Panc1 (cell line): ENCODE measurements around the gene RRAS. TPM values are rescaled to one million over a fixed set of nuclear protein-coding genes. Genes with fewer than 3 reads are reported as not detected.

Source experiments
- ATAC-seq: fragments of 200-7000 bp; cut with Tn5 transposase; 2 replicates; pipeline ENCODE4 v1.9.1; 2020; ENCODE audit warnings: mild to moderate bottlenecking, moderate library complexity
- BruUV-seq: library from RNA; stranded (reverse); fragments of 400-500 nt; replicated peaks from 2 replicates; lab custom pipeline; 2021; lab: Mats Ljungman, UMichigan
- CTCF ChIA-PET: fragments of 300-600 bp; sonication (Branson Sonifier 250); formaldehyde crosslinking; loops from one replicate; lab custom pipeline; 2022; ENCODE audit warnings: antibody characterized with exemption; lab: Charles Lee
- POLR2A ChIA-PET: fragments of 300-600 bp; sonication (Branson Sonifier 250); formaldehyde crosslinking; loops from one replicate; lab custom pipeline; 2022; ENCODE audit warnings: antibody characterized with exemption; lab: Charles Lee
- DNase-seq: peaks from one replicate; pipeline ENCODE4 v3.0.0-alpha.2; 2010; ENCODE audit warnings: low read depth, low spot score
- H3K27ac ChIP-seq: 2 replicates; pipeline ENCODE4 v1.5.1; 2011; ENCODE audit warnings: mild to moderate bottlenecking, low read length, inconsistent platforms
- H3K27me3 ChIP-seq: fragments of 200-500 bp; sonication (Bioruptor generic); 2 replicates; pipeline ENCODE4 v1.6.0; 2014; ENCODE audit warnings: low read length, inconsistent platforms; ENCODE audit not compliant: control insufficient read depth, insufficient read depth
- H3K36me3 ChIP-seq: fragments of 200-500 bp; sonication (Bioruptor generic); 2 replicates; pipeline ENCODE4 v1.5.1; 2014; ENCODE audit warnings: inconsistent platforms, mild to moderate bottlenecking, low read length, moderate library complexity; ENCODE audit not compliant: control insufficient read depth, insufficient read depth
- H3K4me1 ChIP-seq: 2 replicates; pipeline ENCODE4 v1.5.1; 2011; ENCODE audit warnings: inconsistent platforms, mild to moderate bottlenecking, low read length, moderate library complexity; ENCODE audit not compliant: control insufficient read depth, insufficient read depth
- H3K4me3 ChIP-seq, 2 experiments: 2 replicates each; pipeline ENCODE4 v1.5.1; 2011 to 2012; ENCODE audit warnings: low read depth in 2 of 2, low read length in 2 of 2, mild to moderate bottlenecking in 2 of 2, inconsistent platforms in 1 of 2, moderate library complexity in 1 of 2
- H3K9me3 ChIP-seq: fragments of 200-500 bp; sonication (Bioruptor generic); 2 replicates; pipeline ENCODE4 v1.5.1; 2014; ENCODE audit warnings: low read depth, mild to moderate bottlenecking, inconsistent platforms, low read length, moderate library complexity; ENCODE audit not compliant: control insufficient read depth, insufficient read depth
- POLR2AphosphoS5 ChIP-seq: IDR thresholded peaks from 2 replicates; pipeline ENCODE4 v1.6.1; 2012; ENCODE audit warnings: mild to moderate bottlenecking, low read depth, low read length, moderate library complexity
- SIN3A ChIP-seq: IDR thresholded peaks from 2 replicates; pipeline ENCODE4 v1.6.1; 2012; ENCODE audit warnings: low read depth, mild to moderate bottlenecking, low read length, moderate library complexity, borderline replicate concordance; ENCODE audit not compliant: insufficient read depth
- TCF7L2 ChIP-seq: IDR thresholded peaks from 2 replicates; pipeline ENCODE4 v1.6.1; 2011; ENCODE audit warnings: mild to moderate bottlenecking, low read depth, low read length, inconsistent platforms
- in situ Hi-C: cut with HindIII; loops from 2 replicates; pipeline ENCODE4 v1.10.0; 2016; ENCODE audit warnings: low sequenced_read_pairs, low pct_unique_long_range_greater_than_20kb
- intact Hi-C: fragments of 100-400 bp; cut with micrococcal nuclease; formaldehyde crosslinking; loops from one replicate; pipeline ENCODE4 v1.10.0; 2022; ENCODE audit not compliant: unreplicated experiment
- total RNA-seq: library from RNA; stranded (reverse); gene quantifications from one replicate; pipeline ENCODE4 v1.2.1, GENCODE V29; 2021; ENCODE audit not compliant: unreplicated experiment
- TF ChIP-seq, protein P1 (sequence below), 2 experiments: IDR thresholded peaks; 2 replicates each; pipeline ENCODE4 v1.6.1; 2011 to 2012; ENCODE audit warnings: low read depth in 2 of 2, control low read depth in 1 of 2, low read length in 1 of 2, mild to moderate bottlenecking in 1 of 2, moderate library complexity in 1 of 2; ENCODE audit not compliant: insufficient read depth in 1 of 2
- TF ChIP-seq, protein P2 (sequence below): fragments of 450-650 bp; IDR thresholded peaks from 2 replicates; pipeline ENCODE4 v1.5.1; 2017; ENCODE audit warnings: mild to moderate bottlenecking

Gene RRAS
- total RNA-seq, 1 experiment from 2014 or later: 64.4 TPM

DNA sequence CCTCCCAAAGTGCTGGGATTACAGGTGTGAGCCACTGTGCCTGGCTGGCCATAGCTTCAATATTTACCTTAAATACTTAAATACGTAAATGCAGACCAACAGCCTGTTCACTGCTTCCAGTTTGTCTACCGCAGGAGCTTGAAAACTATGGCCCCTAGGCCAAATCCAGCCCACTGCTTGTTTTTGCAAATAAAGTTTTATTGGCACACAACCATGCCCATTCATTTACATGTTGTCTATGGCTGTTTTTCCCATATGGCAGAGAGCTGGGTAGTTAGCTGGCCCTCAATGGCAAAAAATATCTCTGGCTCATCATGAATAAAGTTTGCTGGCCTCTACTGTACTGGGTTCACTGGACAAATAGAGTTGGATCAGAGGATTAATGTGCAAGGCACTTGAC lies 37.1 kb downstream of the RRAS start:
- Histone ChIP-seq H3K9me3 (no peaks in the 10 kb centered on the region), H3K36me3 (no peaks in the 10 kb centered on the region; the same call in 1 of the 2 replicates), H3K4me3 (no peak overlapping the region), H3K27me3 (no peaks in the 10 kb centered on the region), H3K4me1 (no peaks in the 10 kb centered on the region), H3K27ac (no peak overlapping the region)
- intact Hi-C loops (no loop called here), in situ Hi-C loops (no loop called here)
- DNase-seq (no peak), ATAC-seq (no peak)
- TF ChIP-seq SIN3A: no peak
- TF ChIP-seq, protein P1, sequence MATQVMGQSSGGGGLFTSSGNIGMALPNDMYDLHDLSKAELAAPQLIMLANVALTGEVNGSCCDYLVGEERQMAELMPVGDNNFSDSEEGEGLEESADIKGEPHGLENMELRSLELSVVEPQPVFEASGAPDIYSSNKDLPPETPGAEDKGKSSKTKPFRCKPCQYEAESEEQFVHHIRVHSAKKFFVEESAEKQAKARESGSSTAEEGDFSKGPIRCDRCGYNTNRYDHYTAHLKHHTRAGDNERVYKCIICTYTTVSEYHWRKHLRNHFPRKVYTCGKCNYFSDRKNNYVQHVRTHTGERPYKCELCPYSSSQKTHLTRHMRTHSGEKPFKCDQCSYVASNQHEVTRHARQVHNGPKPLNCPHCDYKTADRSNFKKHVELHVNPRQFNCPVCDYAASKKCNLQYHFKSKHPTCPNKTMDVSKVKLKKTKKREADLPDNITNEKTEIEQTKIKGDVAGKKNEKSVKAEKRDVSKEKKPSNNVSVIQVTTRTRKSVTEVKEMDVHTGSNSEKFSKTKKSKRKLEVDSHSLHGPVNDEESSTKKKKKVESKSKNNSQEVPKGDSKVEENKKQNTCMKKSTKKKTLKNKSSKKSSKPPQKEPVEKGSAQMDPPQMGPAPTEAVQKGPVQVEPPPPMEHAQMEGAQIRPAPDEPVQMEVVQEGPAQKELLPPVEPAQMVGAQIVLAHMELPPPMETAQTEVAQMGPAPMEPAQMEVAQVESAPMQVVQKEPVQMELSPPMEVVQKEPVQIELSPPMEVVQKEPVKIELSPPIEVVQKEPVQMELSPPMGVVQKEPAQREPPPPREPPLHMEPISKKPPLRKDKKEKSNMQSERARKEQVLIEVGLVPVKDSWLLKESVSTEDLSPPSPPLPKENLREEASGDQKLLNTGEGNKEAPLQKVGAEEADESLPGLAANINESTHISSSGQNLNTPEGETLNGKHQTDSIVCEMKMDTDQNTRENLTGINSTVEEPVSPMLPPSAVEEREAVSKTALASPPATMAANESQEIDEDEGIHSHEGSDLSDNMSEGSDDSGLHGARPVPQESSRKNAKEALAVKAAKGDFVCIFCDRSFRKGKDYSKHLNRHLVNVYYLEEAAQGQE (IDR thresholded peaks at IDR 0.05; ENCODE audit: insufficient read depth in 1 of 2, low read depth in 2 of 2, low read length in 1 of 2): no peak
- TF ChIP-seq TCF7L2: no peak
- TF ChIP-seq, protein P2, sequence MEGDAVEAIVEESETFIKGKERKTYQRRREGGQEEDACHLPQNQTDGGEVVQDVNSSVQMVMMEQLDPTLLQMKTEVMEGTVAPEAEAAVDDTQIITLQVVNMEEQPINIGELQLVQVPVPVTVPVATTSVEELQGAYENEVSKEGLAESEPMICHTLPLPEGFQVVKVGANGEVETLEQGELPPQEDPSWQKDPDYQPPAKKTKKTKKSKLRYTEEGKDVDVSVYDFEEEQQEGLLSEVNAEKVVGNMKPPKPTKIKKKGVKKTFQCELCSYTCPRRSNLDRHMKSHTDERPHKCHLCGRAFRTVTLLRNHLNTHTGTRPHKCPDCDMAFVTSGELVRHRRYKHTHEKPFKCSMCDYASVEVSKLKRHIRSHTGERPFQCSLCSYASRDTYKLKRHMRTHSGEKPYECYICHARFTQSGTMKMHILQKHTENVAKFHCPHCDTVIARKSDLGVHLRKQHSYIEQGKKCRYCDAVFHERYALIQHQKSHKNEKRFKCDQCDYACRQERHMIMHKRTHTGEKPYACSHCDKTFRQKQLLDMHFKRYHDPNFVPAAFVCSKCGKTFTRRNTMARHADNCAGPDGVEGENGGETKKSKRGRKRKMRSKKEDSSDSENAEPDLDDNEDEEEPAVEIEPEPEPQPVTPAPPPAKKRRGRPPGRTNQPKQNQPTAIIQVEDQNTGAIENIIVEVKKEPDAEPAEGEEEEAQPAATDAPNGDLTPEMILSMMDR: no peak
- no peak for TF ChIP-seq POLR2AphosphoS5
- POLR2A ChIA-PET: no interaction called here
- CTCF ChIA-PET: no interaction called here
- BruUV-seq: no TSS peak

DNA sequence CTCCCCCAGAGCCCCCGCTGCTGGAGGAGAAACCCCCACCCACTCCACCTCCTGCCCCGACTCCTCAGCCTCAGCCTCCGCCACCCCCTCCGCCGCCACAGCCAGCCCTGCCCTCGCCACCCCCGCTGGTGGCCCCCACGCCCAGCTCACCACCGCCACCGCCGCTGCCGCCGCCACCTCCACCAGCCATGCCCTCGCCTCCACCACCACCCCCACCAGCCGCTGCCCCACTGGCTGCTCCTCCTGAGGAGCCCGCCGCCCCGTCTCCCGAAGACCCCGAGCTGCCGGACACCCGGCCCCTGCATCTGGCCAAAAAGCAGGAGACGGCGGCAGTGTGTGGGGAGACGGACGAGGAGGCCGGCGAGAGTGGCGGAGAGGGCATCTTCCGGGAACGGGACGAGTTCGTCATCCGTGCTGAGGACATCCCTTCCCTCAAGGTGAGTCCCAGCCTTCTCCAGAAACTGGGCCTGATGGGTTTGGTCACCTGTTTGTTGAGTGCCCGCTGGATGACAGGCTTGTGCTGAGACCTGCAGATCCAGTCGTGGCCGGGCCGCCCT lies 38.4 kb downstream of the RRAS start:
- no peaks in the 10 kb centered on the region for H3K27me3 ChIP-seq
- TF ChIP-seq TCF7L2 (no peak), SIN3A (no peak), POLR2AphosphoS5 (no peak)
- TF ChIP-seq, protein P1 (IDR thresholded peaks at IDR 0.05; ENCODE audit: insufficient read depth in 1 of 2, low read depth in 2 of 2, low read length in 1 of 2): no peak
- TF ChIP-seq, protein P2: no peak
- H3K27ac ChIP-seq: no peak overlapping the region
- in situ Hi-C loops: no loop called here
- intact Hi-C loops: no loop called here
- H3K9me3 ChIP-seq: no peaks in the 10 kb centered on the region
- H3K4me1 ChIP-seq: no peaks in the 10 kb centered on the region
- DNase-seq (no peak), ATAC-seq (no peak)
- ChIA-PET POLR2A (no interaction called here), CTCF (no interaction called here)
- H3K36me3 ChIP-seq: no peaks in the 10 kb centered on the region; the same call in 1 of the 2 replicates
- no TSS peak for BruUV-seq
- H3K4me3 ChIP-seq: no peak overlapping the region
